ENCODE results near the gene LGALS9.
A peak's percentile ranks its signal among the peaks of the same experiment; 100 is the strongest.

Gene LGALS9

GRCh38 chr17:27630607-27631410, at the start of gene LGALS9:
Gene LGALS9 (plus strand): TSS chr17:27631188. CDS start chr17:27631266, 78 bp downstream.
- no peak for DNase-seq

- no peak for DNase-seq
These were observed 48.3 kb upstream of the LGALS9 start for GRCh38 chr17:27582696-27583095.

GRCh38 chr17:27585153-27585681, 45.8 kb upstream of the LGALS9 start:
- no peak for DNase-seq

- no peak for DNase-seq
These were observed 45.2 kb upstream of the LGALS9 start for GRCh38 chr17:27585792-27586191.

- DNase-seq, result no peak
These were observed 44.7 kb upstream of the LGALS9 start for GRCh38 chr17:27586203-27586721.

GRCh38 chr17:27588354-27588753, 42.6 kb upstream of the LGALS9 start:
- DNase-seq, result no peak

- no peak for DNase-seq
These were observed 40.1 kb upstream of the LGALS9 start for GRCh38 chr17:27590864-27591263.

- DNase-seq, result no peak
These were observed 39.0 kb upstream of the LGALS9 start for GRCh38 chr17:27591986-27592385.

GRCh38 chr17:27593232-27593856, 37.6 kb upstream of the LGALS9 start:
- DNase-seq, result no peak

- DNase-seq, result no peak
These were observed 37.1 kb upstream of the LGALS9 start for GRCh38 chr17:27593857-27594255.

- DNase-seq, result no peak
These were observed 35.8 kb upstream of the LGALS9 start for GRCh38 chr17:27595208-27595607.

GRCh38 chr17:27596096-27596495, 34.9 kb upstream of the LGALS9 start:
- no peak for DNase-seq

GRCh38 chr17:27596566-27597187, 34.3 kb upstream of the LGALS9 start:
- DNase-seq, result no peak

- DNase-seq, result no peak
These were observed 33.8 kb upstream of the LGALS9 start for GRCh38 chr17:27597188-27597580.

- DNase-seq, result no peak
These were observed 33.1 kb upstream of the LGALS9 start for GRCh38 chr17:27597783-27598320.

GRCh38 chr17:27598337-27599050, 32.5 kb upstream of the LGALS9 start:
- no peak for DNase-seq

- DNase-seq, result no peak
These were observed 30.5 kb upstream of the LGALS9 start for GRCh38 chr17:27600471-27600870.

- DNase-seq, result peak; percentile 79
These were observed 29.7 kb upstream of the LGALS9 start for GRCh38 chr17:27601069-27601974.

GRCh38 chr17:27601975-27602302, 29.0 kb upstream of the LGALS9 start:
- DNase-seq, result no peak

GRCh38 chr17:27602721-27603420, 28.1 kb upstream of the LGALS9 start:
- peak; percentile 63 for DNase-seq

- DNase-seq, result no peak
These were observed 27.6 kb upstream of the LGALS9 start for GRCh38 chr17:27603421-27603770.

Measured in stimulated activated CD4-positive, alpha-beta T cell treated with anti-CD3 and anti-CD28 coated beads, Interleukin-1b, Interleukin-23, amount 100 ng/mL, for 48 hours (primary cell).